Mucosa of stomach (tissue), 1 donor: ENCODE measurements around the gene COL7A1.

Experiments
- H3K27me3 ChIP-seq: one replicate; pipeline ENCODE4 v1.7.0; 2013; ENCODE audit warnings: mild to moderate bottlenecking, low read length; ENCODE audit not compliant: control insufficient read depth, insufficient read depth
- H3K36me3 ChIP-seq: one replicate; pipeline ENCODE4 v1.7.0; 2013; ENCODE audit warnings: low read length; ENCODE audit not compliant: control insufficient read depth, insufficient read depth
- H3K4me1 ChIP-seq: one replicate; pipeline ENCODE4 v1.7.0; 2013; ENCODE audit warnings: mild to moderate bottlenecking, low read length; ENCODE audit not compliant: control insufficient read depth, insufficient read depth
- H3K4me3 ChIP-seq: one replicate; pipeline ENCODE4 v1.7.0; 2013; ENCODE audit warnings: low read length
- H3K9ac ChIP-seq: one replicate; pipeline ENCODE4 v1.7.0; 2013; ENCODE audit warnings: mild to moderate bottlenecking, low read length, moderate library complexity
- H3K9me3 ChIP-seq: one replicate; pipeline ENCODE4 v1.7.0; 2013; ENCODE audit warnings: mild to moderate bottlenecking, low read length, moderate library complexity; ENCODE audit not compliant: control insufficient read depth
- donor health status: Pancreatic carcinoma.

The COL7A1 gene

DNA sequence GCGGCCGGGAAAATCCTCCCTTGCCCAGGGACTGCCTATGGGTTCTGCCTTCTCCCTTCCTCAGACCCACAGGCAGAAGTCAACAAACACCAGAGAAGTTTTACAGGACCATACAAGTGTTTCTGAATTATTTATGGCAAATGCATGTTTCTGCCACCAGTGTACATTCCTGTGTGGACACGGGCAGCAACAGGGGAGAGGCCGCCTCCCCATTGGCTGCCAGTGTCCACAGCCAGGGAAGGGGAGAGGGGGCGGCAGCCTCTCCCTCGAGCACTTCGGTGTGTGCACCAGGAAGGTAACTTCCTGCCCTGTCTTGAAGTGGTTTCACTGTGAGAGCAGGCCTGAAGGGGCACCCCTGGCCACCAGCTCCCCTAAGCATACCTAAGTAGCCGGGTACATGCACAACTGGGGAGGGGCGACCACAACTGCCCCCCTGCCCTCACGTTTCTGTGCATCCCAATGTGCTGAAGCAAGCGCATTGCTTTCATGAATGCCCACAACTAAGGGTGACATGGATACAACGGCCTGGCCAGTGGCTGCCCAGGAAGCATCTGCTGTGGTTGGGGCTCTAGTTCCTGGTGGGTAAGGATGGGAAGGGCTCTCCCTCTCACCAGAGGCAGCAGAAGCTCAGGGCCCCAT lies 76.4 kb downstream of the COL7A1 start:
- no peaks in the 10 kb centered on the region for H3K36me3 ChIP-seq
- H3K4me1 ChIP-seq = no peaks in the 10 kb centered on the region
- H3K9ac ChIP-seq = no peak overlapping the region
- H3K4me3 ChIP-seq = no peak overlapping the region
- H3K27me3 ChIP-seq = no peaks in the 10 kb centered on the region
- no peaks in the 10 kb centered on the region for H3K9me3 ChIP-seq

DNA sequence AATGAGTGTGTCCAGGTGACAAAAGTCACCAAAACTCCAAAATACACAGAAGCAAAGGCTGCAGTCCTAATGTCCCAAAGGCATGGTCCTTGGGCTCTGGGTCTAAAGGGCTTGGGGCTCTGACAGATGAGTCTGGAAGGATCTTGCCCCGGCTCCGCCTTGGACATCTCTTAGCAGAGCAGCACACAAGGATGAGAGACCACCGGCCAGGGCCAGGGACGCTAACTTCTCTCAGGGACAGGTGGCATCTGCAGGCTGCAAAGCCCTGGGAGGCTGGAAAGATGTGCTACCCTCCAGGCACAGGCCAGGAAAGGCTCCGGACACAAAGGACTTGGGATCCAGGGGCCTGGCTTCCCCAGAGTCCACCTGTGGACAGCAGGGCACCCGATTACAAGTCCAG lies 77.1 kb downstream of the COL7A1 start:
- Histone ChIP-seq H3K4me1 (no peaks in the 10 kb centered on the region), H3K4me3 (no peak overlapping the region), H3K9ac (no peak overlapping the region), H3K9me3 (no peaks in the 10 kb centered on the region), H3K27me3 (no peaks in the 10 kb centered on the region), H3K36me3 (no peaks in the 10 kb centered on the region)

DNA sequence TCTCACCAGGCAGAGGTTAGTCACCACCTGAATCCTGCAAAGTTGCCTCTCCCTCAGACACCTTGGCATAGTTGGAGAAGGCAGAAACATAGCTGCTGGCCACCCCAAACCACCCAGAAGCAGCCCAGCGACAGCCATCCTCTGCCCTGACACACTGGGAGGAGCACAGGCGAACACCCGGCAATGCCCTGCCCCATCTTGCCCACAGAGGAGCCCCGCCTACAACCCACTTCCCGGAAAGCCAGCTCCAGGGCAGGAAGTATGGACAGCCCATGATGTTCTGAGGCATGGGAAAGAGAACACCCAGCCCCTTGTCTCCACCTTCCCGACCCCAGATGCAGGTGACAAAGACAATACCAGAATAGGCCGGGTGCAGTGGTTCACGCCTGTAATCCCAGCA lies 78.6 kb downstream of the COL7A1 start:
- no peaks in the 10 kb centered on the region for H3K9me3 ChIP-seq
- no peak overlapping the region for H3K4me3 ChIP-seq
- H3K27me3 ChIP-seq = no peaks in the 10 kb centered on the region
- H3K4me1 ChIP-seq = no peaks in the 10 kb centered on the region
- no peak overlapping the region for H3K9ac ChIP-seq
- no peaks in the 10 kb centered on the region for H3K36me3 ChIP-seq

- Histone ChIP-seq H3K4me3 (no peak overlapping the region), H3K9ac (no peak overlapping the region), H3K27me3 (no peaks in the 10 kb centered on the region), H3K36me3 (no peaks in the 10 kb centered on the region), H3K4me1 (no peaks in the 10 kb centered on the region), H3K9me3 (no peaks in the 10 kb centered on the region)
These were observed 80.5 kb downstream of the COL7A1 start for GRCh38 chr3:48514431-48515227.
